GM21737 (cell line): ENCODE data around the gene FKBP1B.
"Not testable (repeated sequence)": the region's sequence is repeated elsewhere in the genome, so short reads cannot be mapped to it uniquely, and the experiment has no call there.

ENCODE experiments used
- ATAC-seq: cut with Tn5 transposase; IDR thresholded peaks from one replicate; pipeline ENCODE4 v1.9.1; 2021; ENCODE audit warnings: mild to moderate bottlenecking, moderate library complexity; ENCODE audit not compliant: unreplicated experiment

Gene FKBP1B

DNA sequence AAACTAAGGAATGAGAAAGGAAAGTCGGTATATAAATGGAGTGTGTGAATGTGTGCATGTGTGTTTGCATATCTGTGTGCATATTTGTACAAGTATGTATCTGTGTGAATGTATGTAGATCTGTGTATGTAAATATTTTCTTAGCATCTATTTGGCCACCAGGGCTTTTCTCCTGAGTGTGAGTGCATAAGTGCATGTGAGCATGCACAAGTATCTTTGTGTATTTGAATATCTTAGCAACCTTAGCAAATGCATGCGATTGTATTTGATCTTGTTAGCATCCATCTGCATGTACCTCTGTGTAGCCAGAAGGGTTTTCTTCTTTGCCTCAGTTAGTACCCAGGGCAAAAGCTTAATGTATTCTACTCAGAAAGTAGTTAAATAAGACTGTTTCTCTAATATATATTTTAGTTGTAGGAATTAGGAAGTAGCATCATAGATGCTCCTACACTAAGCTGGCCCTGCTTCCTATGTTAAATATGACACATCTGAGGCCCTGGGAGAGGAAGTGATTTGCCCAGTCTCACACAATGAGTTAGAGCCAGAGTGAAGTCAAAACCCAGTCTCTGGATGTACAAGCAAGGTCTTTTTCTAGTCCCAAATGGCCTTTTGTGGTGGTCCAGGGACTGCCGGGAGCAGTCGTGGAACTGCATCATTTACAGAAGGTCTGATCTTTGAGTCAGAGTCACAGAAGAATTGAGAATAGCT, 9.2 kb downstream of the FKBP1B start:
- ATAC-seq: no peak

DNA sequence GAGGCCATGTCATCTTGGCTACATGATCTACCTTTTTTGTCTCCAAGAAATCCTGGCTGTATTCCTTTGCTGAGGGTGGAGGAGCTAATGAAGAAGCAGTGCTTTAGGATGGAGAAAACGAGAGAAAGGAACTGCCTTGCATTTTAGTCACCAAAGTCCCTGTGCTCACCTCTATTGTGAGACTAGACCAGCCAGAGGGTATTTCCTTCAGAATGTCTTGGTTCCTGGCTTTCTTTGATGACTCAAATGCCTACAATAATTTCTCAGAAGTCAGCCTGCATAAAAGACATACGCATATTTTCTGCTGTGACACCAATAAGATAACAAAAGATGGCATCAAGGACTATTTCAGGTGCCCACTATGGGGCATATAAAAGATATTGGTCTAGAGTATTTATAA, 15.8 kb downstream of the FKBP1B start:
- ATAC-seq: no peak

DNA sequence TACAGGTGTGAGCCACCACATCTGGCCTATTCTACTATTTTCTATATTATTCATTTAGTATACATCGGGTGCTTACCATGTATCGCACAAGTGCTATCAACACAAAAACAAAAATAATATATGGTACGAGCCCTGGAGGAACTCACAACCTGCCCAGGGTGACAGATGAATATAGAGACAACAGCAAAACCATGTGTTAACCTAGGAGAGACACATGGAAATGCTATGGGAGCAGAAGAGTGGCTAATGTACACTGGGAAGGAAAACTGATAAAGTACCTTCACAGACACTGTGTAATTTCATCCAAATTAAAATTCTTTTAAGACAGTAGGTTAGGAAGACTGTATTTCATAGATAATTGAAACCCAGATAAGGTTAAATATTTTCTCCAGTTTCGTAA, 22.7 kb downstream of the FKBP1B start:
- no peak for ATAC-seq

DNA sequence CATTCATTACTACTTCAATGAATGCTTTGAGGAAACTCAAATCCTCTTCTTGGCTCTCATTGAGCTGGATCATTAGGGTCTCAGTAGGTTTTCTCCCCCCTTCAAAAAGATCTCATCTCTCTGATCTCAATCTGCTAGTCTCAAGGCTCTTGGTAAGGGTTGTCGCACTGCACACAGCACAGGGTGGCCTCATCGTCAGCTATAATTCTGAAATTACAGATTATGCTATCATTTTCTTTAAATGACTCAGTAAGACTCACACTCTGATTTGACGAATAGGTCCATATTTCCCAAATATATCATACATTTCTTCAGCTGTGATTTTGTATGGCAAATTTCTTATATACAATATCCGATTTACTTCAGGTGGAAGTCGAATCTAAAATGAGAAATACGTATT, 24.3 kb downstream of the FKBP1B start:
- ATAC-seq: no peak

DNA sequence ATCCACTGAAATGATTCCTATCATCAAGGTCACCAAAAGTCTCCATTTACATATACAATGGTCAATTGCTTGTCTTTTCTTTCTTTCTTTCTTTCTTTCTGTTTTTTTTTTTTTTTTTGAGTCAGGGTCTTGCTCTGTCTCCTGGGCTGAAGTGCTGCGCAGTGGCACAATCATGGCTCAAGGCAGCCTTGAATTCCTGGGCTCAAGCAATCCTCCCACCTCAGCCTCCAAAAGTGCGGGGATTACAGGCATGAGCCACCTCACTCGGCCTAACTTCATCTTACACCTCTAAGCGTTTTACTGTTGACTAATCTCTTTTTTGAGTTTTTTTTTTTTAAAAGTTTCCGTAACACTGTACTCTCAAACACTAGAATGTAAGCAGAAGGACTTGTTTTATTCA, 25.7 kb downstream of the FKBP1B start:
- no peak for ATAC-seq

DNA sequence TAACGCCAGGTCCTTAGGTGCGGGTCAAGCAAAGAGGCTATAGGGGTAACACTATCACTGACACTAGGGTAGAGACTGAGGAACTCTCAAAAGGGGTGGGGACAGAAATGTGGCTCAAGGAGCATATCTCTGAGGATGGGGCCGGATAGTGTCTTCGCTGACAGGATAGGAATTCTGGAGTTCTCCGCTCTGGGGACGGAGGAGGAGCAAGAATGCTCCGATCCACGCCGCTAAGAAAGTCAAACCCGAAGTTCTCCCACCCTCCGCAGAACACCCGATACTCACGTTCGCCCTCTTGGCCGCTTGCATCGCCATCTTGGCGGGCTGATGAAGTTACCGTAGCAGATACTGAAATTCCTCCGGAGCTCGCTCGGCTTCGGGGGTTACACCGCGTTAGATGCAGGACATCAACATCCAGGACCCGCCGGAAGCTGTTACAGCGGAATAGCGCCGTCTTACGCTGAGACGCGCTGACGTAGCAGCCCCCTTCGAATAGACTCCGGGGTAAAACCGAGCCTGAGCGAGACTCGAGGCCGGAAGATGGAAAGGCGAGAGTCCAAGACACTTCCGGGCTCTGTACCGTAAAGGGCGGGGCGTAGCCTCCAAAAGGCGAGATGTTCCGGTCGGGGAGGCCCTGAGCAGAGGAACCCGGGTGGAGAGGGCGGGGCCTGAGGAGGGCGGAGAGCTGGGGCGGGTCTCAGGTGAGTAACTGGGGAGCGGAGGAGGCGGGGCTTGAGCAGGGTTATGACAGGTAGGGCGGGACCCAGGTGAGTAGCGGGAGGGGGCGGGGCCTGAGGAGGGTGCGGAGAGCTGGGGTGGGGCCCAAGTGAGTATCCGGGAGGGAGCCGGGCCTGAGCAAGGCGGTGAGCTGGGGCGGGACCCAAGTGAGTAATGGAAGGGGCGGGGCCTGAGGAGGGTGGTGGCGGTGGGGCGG, 26.6 kb downstream of the FKBP1B start, which contains the start of gene SF3B6:
Gene SF3B6 (minus strand): TSS at position 412 of the 934 bp plus-strand sequence. CDS start 97 bp downstream, at position 315.
- peak; percentile 90 for ATAC-seq

DNA sequence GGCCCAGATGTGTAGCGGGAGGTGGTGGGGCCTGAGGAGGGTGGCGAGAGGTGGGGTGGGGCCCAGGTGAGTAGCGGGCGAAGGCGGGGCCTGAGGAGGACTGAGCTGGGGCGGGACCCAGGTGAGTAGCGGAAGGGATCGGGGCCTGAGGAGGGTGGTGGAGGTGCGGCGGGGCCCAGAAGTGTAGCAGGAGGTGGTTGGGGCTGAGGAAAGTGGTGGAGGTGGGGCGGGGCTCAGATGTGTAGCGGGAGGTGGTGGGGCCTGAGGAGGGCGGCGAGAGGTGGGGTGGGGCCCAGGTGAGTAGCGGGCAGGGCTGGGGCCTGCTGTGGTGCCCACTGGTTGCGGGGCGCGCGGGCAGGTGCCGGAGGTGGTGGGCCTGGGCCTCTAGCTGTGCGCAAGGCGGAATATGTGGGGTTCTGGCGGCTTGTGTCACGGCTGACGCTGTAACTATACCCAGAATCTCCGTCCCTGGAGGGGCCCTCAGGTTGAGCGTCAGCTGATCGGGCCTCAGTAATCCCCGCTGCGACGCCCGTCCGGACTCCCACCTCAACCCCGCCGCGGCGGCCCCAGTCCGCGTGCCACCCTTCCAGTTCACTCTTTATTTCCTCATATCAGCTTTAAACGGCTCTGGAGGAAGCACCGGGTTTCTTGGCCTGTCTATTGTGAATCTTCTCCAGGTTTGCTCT, 27.5 kb downstream of the FKBP1B start:
- peak; percentile 0 for ATAC-seq

DNA sequence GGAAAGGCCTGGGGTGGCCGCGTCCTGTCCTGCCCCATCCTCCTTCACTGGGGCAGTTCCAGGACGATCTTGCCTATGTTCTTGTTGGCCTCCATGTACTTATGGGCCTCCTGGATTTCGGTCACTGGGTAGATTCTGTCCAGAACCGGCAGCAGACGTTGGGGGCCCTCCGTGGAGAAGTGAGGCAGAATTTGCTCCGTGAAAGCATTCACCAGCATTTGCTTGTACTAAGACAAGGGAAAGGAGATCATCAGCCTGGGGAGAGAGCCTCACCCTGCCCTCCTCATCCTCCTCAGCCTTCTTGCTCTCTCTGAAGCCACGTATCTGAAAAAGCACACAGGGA, 28.0 kb downstream of the FKBP1B start:
- no peak for ATAC-seq

DNA sequence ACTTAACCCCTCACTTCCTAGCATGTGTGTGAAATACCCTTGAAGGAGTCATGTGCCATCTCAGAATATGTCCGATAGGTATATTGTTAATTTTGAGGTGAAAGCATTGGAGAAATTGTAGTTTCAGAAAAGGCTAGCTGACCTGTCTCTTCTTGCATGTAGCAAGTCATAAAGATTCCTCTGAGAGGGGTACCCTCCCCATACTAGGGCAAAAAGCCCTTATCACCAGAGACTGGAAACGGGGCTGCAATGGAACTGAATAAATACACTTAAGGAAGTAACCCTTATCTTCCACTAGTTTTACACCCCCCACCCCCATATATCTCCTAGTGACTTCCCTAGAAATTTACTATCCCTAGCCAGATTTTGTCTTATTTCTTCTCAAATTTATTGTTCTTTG, 28.3 kb downstream of the FKBP1B start:
- ATAC-seq: no peak

DNA sequence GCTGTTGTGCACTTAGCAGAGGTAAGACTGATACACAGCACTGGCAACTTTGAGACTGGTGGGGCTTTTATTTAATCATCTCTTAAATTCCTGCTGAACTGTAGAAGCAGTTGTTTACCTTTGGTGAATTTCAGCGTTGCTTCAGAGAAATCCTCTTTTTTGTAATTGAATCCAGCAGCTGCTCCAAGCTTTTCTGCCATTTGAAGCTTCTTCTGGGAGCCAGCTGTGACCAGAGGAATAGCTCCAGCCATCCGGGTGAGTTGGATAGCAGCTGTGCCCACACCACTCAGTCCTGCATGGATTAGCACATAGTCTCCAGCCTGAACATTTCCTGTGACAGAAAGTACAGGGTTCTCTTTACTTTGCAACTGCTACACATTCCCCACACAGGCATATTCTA, 31.2 kb downstream of the FKBP1B start:
- no peak for ATAC-seq

DNA sequence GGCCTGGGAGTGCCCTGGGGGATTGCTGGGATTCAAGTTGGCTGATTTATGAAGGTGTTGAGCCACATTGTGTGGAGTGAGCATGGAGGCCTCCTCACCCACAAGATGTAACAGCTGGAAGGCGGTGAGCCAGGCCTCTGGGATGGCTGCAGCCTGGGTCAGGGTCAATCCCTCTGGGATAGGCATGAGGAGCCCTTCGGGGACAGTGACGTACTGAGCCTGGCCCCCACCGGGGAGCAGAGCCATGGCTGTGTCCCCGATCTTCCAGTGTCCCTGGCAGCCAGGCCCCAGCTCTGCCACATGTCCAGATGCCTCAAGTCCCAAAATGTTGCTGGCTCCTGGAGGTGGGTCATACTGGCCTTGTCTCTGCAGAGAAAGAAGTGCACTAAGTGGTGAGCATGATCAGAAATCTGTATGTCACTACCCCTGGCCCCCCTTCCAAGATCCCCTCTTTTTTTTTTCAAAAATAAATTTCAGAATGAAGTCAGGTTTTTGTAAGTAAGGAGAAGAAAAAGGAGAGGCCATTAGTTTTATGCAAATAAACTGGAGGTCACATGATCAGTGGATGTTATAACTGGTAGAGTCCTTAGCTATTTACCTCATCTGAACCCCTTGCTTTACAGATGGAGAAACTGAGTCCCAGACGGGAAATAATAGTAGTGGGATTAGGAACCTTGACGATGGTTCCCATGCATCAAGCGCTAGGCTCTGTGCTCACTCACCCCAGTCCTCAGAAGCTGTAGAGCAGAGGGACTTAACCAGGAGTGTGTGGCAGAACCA, 33.4 kb downstream of the FKBP1B start:
- no peak for ATAC-seq

DNA sequence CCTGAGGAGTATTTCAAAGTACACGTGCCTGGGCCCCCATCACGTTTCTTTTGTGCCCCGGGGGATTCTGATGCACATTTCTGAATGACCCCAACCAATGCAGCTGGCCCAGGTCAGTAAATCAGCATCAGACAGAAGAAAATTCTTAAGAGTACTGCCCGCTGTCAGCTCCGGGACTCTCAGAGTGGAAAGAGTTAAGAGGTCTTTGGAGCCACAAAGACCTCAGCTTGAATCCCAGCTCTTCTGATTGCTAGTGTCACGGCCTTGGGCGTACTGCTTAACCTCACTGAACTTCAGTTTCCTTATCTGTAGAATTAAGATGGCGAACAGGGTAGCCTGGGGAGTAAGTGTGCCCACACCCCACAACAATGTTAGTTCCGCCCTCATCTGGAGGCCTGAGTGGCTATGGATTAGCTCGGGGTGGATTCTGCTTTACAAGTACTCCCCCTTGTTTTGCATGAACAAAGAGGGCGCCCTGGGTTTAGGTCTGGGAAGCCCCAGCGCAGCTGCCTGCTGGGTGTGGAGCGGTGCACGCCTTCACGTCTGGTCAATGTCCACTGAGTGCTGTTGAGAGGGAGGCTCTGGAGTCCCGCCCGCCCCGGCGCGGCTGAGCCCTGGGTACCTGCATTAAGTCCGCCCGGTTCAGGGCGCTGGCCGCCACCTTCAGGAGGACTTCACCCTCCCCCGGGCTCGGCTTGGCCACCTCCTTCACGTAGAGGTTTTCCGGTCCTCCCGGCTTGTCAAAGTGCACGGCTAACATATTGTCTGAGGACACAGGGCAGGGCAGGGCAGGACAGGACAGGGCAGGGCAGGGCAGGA, 34.2 kb downstream of the FKBP1B start:
- ATAC-seq: peak; percentile 77

DNA sequence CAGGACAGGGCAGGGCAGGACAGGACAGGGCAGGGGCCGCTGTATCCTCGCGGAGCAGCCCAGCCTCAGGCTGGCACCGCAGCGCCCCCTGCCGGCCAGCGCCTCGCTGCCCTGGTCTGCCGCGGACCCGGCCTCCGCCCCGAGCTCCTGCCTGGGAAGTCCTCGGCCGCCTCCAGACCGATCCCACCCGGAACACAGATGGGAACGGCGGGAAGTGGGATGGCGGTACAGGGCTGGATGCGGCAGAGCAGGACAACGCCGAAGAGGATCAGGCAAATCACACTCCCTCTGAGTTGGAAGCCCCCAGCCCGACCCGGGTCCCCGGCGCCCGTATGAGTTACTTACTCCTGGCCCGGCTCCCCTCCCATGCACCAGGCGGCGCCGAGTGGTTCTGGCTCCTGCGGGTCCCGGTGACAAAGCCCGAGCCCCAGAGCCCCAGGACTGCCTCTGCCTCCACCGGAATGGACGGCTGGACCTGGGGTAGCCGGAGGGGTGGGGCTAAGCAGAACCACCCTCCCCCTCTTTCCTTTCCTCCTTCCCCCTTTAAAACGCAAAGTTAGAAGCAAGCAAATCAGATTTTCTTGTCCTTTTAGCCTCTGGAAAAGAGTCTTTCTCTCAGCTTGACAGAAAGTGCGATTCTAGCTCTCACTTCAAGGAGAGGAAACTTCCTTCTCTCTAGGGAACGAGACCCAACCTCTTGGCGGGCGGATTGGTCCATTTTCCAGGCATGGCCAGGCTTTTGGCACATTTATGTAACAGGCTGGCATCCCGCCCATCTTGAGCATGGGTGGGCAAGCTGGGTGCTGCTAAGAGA, 35.1 kb downstream of the FKBP1B start, which contains the start of gene TP53I3:
Gene TP53I3 (minus strand): TSS at position 449 of the 814 bp plus-strand sequence. CDS start 508 bp downstream, outside the sequence.
- ATAC-seq: peak; percentile 71

DNA sequence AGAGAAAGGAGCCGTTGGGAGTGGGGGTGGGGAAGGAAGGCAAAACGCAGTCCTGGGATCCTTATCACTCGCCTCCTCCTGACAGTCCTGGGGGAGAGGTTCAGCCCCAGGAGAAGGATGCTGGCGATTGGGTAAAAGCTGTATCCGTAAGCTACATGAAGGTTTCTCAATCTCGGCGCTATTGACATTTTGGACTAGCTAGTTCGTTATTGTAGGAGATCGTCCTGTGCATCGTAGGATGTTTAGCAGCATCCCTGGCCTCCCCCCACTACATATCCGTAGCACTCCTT, 35.6 kb downstream of the FKBP1B start:
- ATAC-seq: no peak

DNA sequence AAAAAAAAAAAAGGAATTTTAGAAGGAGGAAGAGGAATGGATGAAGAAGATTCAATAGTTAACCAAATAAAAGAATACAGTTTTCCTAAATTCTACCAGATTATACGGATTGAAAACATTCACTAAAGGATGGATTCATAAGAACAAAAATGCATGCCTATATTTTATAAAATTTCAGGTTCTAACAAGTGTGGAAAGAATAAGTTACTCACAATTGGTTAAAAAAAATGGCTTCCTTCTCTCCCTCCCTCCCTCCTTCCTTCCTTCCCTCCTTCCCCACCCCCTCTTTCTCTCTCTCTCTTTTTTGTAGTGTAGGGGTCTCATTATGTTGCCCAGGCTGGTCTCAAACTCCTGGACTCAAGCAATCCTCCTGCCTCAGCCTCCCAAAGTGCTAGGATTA, 36.7 kb downstream of the FKBP1B start:
- ATAC-seq: no peak

DNA sequence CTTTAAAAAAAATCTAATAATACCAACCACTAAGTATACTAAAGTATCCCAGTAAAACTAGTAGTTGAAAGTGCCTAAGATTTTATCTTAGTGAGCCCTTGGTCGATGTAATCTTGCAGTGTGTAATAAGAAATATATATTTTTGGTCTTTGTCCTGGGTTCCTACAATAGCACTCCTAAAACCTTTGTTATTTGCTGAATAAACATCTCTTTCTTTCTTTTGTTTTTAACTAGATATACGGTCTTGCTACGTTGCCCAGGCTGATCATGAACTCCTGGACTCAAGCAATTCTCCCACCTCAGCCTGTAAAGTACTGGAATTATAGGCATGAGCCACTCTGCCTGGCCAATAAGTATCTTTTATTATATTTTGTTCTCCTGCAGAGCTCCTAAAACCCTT, 37.5 kb downstream of the FKBP1B start:
- ATAC-seq: no peak

DNA sequence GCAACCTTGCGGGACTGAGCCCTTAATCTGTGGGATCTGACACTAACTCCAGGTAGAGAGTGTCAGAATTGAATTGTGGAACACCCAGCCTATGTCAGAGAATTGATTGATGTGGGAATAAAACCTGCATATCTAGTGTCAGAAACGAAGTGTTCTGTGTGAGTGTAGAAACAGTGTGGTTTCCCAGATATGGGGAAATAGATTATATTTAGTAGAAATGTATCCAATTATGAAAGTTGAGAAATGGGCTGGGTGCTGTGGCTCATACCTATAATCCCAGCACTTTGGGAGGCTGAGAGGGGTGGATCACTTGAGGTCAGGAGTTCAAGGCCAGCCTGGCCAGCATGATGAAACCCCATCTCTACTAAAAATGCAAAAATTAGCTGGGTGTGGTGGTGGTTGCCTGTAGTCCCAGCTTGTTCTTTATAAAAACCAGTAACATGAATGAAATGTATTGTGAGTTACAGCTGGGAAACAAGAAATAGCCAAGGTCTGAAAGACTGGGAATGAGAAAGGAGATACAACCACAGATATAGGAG, 39.3 kb downstream of the FKBP1B start:
- ATAC-seq: no peak

DNA sequence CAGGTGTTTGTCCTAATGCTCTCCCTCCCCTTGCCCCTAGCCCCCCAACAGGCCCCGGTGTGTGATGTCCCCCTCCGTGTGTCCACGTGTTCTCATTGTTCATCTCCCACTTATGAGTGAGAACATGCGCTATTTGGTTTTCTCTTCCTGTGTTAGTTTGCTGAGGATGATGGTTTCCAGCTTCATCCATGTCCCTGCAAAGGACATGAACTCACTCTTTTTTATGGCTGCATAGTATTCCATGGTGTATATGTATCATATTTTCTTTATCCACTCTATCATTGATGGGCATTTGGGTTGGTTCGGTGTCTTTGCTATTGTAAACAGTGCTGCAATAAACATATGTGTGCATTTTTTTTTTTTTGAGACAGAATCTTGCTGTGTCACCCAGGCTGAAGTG, 43.7 kb downstream of the FKBP1B start:
- not testable (repeated sequence) for ATAC-seq

DNA sequence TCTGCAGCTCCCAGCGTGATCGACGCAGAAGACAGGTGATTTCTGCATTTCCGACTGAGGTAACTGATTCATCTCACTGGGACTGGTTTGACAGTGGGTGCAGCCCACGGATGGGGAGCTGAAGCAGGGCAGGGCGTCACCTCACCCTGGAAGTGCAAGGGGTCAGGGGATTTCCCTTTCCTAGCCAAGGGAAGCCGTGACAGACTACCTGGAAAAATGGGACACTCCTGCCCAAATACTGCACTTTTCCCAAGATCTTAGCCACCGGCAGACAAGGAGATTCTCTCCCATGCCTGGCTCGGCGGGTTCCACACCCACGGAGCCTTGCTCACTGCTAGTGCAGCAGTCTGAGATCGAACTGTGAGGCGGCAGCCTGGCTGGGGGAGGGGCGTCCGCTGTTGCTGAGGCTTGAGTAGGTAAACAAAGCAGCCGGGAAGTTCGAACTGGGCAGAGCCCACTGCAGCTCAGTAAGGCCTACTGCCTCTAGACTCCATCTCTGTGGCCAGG, 45.7 kb downstream of the FKBP1B start:
- ATAC-seq: not testable (repeated sequence)
